Gastroesophageal sphincter (tissue), 3 donors: ENCODE data around the gene TBC1D1.

Experiments
- POLR2A ChIP-seq, 2 donors: fragments of 450-650 bp; IDR thresholded peaks; one replicate each; pipeline ENCODE4 v1.6.1; 2017; ENCODE audit warnings: antibody characterized with exemption in 2 of 2, mild to moderate bottlenecking in 2 of 2, moderate library complexity in 1 of 2
- TF ChIP-seq, protein P1 (sequence below), 4 experiments: fragments of 200-600 bp in 2 of 4; fragments of 450-650 bp in 2 of 4; sonication (generic) in 1 of 4; IDR thresholded peaks; one replicate each; pipeline ENCODE4 v1.5.1; 2017 to 2019; ENCODE audit warnings: antibody characterized with exemption in 4 of 4, mild to moderate bottlenecking in 2 of 4, moderate library complexity in 2 of 4

GRCh38 chr4:37994569-37994968 is 103.7 kb downstream of the TBC1D1 start:
- TF ChIP-seq, protein P1, sequence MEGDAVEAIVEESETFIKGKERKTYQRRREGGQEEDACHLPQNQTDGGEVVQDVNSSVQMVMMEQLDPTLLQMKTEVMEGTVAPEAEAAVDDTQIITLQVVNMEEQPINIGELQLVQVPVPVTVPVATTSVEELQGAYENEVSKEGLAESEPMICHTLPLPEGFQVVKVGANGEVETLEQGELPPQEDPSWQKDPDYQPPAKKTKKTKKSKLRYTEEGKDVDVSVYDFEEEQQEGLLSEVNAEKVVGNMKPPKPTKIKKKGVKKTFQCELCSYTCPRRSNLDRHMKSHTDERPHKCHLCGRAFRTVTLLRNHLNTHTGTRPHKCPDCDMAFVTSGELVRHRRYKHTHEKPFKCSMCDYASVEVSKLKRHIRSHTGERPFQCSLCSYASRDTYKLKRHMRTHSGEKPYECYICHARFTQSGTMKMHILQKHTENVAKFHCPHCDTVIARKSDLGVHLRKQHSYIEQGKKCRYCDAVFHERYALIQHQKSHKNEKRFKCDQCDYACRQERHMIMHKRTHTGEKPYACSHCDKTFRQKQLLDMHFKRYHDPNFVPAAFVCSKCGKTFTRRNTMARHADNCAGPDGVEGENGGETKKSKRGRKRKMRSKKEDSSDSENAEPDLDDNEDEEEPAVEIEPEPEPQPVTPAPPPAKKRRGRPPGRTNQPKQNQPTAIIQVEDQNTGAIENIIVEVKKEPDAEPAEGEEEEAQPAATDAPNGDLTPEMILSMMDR (IDR thresholded peaks at IDR 0.05) = no peak
- TF ChIP-seq POLR2A (IDR thresholded peaks at IDR 0.05) = no peak
